HG02588 (cell line): ENCODE results near the gene PCDHB14.

Experiments used
- ATAC-seq: cut with Tn5 transposase; IDR thresholded peaks from one replicate; pipeline ENCODE4 v1.9.1; 2021; ENCODE audit warnings: mild to moderate bottlenecking, moderate library complexity; ENCODE audit not compliant: unreplicated experiment

The PCDHB14 gene

GRCh38 chr5:141269195-141269594, 46.1 kb downstream of the PCDHB14 start:
- no peak for ATAC-seq

- ATAC-seq = no peak
Observed at GRCh38 chr5:141272906-141273305, 49.8 kb downstream of the PCDHB14 start.
